Frontal cortex (tissue), 4 donors: ENCODE measurements around the gene TMEM259. TPM values are rescaled to one million over a fixed set of nuclear protein-coding genes. Genes with fewer than 3 reads are reported as not detected.

ENCODE experiments used
- DNase-seq, 2 donors: peaks; one replicate each; pipeline ENCODE4 v3.0.0; 2012; ENCODE audit warnings: low spot score in 2 of 2
- FAIRE-seq: peaks from 2 replicates; lab custom pipeline; 2012; peaks lifted over from hg19 to GRCh38; lab: Jason Lieb, UNC
- total RNA-seq: library from RNA; depleted of rRNA; stranded (reverse); fragments of >200 nt; gene quantifications from one replicate; pipeline ENCODE4 v1.2.3, GENCODE V29; 2014
- donor health status: control.
- donor health status: control.
- donor health status: control.

The TMEM259 gene
- total RNA-seq = 29.3 TPM

DNA sequence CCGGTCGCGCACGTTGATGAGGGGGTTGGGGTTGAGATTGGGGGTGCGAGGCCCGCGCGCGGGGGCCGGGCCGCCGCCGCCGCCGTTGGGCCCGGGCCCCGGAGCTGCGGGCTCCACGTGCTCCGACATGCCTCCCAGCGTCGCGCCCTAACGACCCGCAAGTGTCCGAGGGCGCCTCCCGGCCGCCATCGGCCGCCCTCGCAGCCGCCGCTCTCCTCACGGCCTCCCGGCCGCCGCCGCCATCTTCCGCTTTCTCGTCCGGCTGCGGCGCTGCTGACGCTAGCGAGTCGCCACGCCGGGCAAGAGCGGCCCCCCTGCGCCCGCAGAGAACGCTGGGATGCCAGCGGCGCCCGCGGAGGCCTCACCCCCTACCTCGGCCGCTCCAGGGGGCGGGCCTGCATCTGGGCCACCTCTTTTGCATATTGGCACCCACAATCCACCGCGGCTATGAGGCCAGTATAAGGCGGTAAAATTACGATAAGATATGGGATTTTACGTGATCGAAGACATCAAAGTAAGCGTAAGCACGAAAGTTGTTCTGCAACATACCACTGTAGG is at the start of gene TMEM259:
Gene TMEM259 (minus strand): TSS at position 256 of the 558 bp plus-strand sequence. CDS start 127 bp downstream, at position 129.
- DNase-seq = peak; percentile 100
- no peak for FAIRE-seq

GRCh38 chr19:1070576-1070930 is 49.6 kb upstream of the TMEM259 start:
- FAIRE-seq (no peak), DNase-seq (no peak)

- FAIRE-seq = no peak
- no peak for DNase-seq
Measured at GRCh38 chr19:1069009-1069779, 48.3 kb upstream of the TMEM259 start.

DNA sequence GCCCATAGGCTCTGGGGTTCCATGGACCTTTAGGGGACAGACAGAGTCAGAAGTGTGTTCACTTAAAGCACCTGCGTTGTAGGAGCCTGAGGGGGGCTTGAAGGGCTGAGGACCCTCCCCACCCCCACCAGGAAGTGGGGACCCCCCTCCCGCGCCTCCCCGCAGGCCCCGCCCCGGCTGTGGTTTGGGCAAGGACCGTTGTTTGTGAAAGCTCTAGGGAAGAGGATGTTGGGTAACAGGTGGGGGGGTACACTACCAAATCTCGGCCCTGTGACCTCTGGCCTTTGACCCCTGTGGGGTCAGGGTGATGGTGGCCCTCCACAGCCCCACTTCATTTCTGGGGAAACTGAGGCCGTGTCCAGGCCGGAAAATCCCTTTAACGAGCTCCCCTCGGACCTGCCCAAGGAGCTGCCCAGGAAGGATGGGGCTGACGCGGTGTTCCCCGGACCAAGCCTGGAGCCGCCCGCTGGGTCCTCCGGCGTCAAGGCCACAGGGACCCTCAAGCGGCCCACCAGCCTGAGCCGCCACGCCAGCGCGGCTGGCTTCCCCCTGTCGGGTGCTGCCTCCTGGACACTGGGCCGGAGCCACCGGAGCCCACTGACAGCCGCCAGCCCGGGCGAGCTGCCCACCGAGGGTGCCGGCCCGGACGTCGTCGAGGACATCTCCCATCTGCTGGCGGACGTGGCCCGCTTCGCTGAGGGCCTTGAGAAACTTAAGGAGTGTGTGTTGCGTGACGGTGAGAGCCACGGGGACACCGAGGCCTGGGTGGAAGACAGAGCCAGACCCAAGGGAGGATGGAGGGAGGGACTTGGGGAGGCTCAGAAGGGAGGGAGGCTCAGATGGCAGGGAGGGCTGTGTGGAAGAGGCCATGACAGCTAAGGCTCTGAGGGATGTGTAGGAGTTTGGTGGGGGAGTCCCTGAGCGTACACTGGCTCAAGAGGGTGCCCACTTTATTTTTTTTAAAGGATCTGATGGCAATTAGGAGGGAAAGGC is 47.4 kb upstream of the TMEM259 start:
- FAIRE-seq (no peak), DNase-seq (no peak)

DNA sequence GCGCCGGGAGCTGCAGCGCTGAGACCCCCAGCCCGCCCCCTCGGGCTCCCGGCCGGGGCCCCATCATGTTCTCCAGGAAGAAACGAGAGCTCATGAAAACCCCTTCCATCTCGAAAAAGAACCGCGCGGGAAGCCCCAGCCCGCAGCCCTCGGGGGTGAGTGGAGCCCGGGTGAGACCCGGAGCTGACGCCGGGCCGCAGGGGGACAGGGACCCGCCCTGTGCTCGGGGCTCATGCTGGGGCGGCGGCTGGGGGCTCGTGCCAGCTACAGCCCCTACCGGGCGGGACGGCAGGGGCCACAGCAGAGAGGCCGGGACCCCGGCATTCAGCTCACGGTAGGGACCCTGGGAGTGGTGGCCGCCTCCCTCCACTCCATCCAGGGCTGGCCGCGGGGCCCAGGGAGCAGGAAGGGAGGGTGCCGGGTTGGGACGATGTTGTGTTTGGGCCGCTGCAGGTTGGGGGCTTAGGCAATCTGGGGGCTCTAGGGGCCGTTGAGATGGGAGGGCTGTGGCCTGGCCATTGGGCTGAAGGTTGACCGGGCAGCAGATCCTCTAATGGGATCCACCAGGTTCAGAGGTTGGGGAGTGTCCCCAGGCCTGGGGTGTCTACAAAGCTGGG is 46.5 kb upstream of the TMEM259 start:
- FAIRE-seq = no peak
- no peak for DNase-seq

DNA sequence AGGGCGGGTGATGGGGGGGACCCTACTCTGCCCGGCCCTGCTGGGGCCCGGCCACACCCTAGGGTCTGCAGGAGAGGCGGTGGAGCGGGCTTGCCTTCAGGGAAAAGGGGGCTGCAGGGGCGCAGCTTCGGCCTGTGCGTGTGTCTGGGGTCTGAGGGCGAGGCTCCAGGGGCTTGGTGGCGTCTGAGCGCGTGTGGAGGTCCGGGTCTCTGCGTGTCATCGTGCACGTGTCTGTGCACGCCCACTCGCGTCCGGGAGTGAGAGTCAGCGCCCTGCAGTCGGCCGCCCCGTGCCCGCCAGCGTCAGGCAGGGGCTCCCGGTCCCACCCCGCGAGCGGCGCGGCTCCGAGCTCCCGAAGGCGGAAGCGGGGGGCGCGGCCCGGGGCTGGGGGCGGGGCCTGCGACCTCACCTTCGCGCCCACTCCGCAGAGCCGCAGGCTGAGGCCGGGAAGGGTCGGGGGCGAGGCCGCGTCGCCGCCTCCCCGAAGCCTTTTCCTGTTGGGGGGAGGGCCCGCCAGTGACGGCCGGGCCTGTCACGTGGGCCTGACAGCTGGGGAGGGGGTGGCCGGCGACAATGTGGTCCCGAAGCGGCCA is 45.9 kb upstream of the TMEM259 start, which contains the start of gene ARHGAP45:
Gene ARHGAP45 (plus strand): TSS at position 420 of the 593 bp plus-strand sequence. CDS start 239 bp downstream, outside the sequence.
- DNase-seq (no peak), FAIRE-seq (no peak)

GRCh38 chr19:1066251-1066747 is 45.4 kb upstream of the TMEM259 start:
- FAIRE-seq = no peak

GRCh38 chr19:1065606-1066109 is 44.7 kb upstream of the TMEM259 start:
- DNase-seq (no peak), FAIRE-seq (no peak)

More at GRCh38 chr19:1066251-1066747, 45.4 kb upstream of the TMEM259 start:
- no peak for DNase-seq

DNA sequence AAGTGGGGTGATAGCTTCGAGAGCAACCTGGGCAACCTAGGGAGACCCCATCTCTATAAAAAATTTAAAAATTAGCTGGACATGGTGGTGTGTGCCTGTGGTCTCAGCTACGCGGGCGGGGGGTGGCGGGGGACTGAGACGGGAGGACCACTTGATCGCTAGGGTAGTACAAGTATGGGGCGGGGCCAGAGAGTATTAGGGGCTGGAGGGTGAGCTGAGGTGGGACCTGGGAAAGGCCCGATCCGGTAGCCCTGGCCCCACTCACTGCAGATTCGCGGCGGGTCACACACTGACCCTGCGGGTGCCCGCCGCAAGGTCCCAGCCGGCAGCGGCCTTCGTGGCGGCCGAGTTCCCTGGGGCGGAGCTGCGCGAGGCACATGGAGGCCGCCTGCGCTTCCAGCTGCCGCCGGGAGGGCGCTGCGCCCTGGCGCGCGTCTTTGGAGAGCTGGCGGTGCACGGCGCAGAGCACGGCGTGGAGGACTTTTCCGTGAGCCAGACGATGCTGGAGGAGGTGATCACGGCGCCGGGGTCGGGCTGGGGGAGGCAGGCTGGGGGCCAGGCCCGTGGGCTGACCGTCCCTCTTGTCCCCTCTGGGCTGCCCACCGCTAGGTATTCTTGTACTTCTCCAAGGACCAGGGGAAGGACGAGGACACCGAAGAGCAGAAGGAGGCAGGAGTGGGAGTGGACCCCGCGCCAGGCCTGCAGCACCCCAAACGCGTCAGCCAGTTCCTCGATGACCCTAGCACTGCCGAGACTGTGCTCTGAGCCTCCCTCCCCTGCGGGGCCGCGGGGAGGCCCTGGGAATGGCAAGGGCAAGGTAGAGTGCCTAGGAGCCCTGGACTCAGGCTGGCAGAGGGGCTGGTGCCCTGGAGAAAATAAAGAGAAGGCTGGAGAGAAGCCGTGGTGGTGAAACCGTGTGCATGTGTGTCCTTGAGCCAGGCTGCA is 44.0 kb upstream of the TMEM259 start:
- DNase-seq (peak; percentile 70 to 77), FAIRE-seq (no peak)

DNA sequence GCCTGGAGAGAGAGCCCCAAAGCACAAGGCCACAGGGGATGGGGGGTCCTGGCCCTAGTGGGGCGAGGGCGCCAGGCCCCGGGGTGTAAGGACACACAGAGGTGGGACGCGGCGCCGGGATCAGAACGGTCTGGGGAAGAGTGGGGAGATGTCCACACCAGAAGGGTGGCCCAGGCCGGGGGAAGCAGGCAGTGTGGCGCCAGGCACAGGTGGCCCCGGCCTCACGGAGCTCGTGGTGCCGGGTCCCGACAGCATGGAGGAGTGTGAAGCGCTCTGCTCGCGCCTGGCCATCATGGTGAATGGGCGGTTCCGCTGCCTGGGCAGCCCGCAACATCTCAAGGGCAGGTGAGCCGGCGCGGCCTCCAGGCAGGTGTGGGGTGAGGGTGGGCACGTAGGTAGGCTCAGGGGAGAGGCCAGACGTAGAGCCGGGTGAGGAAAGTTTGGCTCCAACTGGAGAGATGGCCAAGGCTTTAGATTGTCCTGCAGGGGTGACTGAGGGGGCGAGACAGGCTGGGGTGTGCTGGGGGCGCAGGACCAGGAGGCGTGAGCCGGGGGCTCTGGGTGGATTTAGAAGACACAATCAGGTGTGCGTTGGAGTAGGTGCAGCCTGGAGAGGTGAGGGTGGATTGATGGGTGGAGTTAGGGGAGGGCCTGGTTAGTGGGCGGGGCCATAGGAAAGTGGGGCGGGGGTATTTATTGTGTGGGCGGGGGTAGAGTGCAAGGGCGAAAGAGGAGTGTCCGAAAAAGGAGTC is 43.2 kb upstream of the TMEM259 start:
- FAIRE-seq (no peak), DNase-seq (no peak)

GRCh38 chr19:1063030-1063908 is 42.3 kb upstream of the TMEM259 start:
- FAIRE-seq (no peak), DNase-seq (no peak)

DNA sequence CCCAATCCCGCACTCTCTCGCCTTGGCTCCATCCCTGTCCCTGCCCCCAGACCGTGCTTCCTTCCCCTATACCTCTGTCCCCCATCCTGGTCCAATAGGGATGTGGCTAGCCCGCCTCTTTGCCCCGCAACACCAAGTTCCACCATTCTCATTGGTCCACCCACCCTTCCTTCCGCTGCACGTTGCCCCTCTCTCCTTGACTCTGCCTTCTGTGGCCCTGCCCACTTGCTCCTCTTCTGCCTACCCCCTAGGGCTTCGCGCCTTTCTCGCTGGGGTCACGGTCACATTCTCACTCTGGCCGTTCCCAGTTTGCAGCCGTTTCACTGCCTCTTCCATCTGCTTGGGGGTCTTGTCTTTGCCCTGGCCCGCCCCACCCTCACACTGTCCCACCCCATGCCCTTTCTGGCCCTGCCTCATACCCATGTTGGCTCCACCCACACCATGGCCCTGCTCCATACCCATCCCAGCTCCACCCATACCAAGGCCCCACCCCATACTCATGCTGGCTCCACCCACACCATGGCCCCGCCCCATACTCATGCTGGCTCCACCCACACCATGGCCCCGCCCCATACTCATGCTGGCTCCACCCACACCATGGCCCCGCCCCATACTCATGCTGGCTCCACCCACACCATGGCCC is 41.6 kb upstream of the TMEM259 start:
- no peak for FAIRE-seq
- DNase-seq = no peak

DNA sequence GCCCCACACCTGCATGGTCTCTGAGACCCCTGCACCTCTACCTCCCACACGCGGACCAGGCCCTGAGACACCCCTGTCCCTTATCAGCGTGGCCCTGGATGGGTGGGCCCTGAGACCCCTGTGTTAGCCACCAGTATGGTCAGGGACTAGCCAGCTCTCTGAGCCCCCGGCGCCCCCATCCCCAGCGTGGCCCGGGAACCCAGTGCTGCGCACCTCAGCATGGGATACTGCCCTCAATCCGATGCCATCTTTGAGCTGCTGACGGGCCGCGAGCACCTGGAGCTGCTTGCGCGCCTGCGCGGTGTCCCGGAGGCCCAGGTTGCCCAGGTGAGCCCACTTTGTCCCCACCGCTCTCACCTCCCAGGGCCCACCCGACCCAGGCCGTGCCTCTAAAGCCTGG is 41.1 kb upstream of the TMEM259 start:
- no peak for DNase-seq
- FAIRE-seq = no peak

DNA sequence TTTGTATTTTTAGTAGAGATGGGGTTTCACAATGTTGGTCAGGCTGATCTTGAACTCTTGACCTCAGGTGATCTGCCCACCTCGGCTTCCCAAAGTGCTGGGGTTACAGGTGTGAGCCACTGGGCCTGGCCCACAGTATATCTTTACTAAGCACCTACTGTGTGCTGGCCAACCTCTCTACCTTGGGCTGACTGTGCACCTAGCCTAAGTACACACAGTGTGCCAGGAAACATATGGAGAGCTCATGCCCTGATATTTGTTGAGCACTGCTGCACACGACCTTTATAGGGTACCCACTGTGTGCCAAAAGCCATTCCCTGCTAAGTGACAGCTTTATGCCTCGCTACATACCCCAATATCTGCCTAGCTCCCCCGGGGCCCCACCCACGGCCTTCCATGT is 39.8 kb upstream of the TMEM259 start:
- no peak for DNase-seq
- no peak for FAIRE-seq

- FAIRE-seq = no peak
- DNase-seq = no peak
Measured at GRCh38 chr19:1058112-1058511, 37.2 kb upstream of the TMEM259 start.
